Measurements from ENCODE around the gene LTBP4. TPM values are rescaled to one million over a fixed set of nuclear protein-coding genes. Genes with fewer than 3 reads are reported as not detected.

Gene LTBP4
- total and polyA plus RNA-seq, 2 of the 13 experiments (the other 11 are each of a cell fraction or from before 2014, with no cell fraction given), result 0.86 to 2.3 TPM

GRCh38 chr19:40603389-40604170 is 2.4 kb downstream of the LTBP4 start (continued):
- TF ChIP-seq, protein P1, sequence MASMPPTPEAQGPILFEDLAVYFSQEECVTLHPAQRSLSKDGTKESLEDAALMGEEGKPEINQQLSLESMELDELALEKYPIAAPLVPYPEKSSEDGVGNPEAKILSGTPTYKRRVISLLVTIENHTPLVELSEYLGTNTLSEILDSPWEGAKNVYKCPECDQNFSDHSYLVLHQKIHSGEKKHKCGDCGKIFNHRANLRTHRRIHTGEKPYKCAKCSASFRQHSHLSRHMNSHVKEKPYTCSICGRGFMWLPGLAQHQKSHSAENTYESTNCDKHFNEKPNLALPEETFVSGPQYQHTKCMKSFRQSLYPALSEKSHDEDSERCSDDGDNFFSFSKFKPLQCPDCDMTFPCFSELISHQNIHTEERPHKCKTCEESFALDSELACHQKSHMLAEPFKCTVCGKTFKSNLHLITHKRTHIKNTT (CRISPR knock-in tag; IDR thresholded peaks at IDR 0.05), result no peak
- peak in 1 of 2 experiments; percentile 47; a peak in 2 of 4 replicates for TF ChIP-seq REST (IDR thresholded peaks at IDR 0.05; ENCODE audit: borderline replicate concordance in 1 of 2, low read depth in 1 of 2, low read length in 2 of 2)
- no peak for TF ChIP-seq ZNF841 (CRISPR knock-in tag; IDR thresholded peaks at IDR 0.05; ENCODE audit: borderline replicate concordance)
- peak; percentile 79 for TF ChIP-seq MIER2 (CRISPR knock-in tag; IDR thresholded peaks at IDR 0.05)
- no peak for TF ChIP-seq SRSF9 (IDR thresholded peaks at IDR 0.05; ENCODE audit: borderline replicate concordance, insufficient read depth, low read depth, low read length, poor library complexity, severe bottlenecking)
- TF ChIP-seq ZNF557 (CRISPR knock-in tag; IDR thresholded peaks at IDR 0.05), result no peak
- TF ChIP-seq ZFP36L2 (CRISPR knock-in tag; IDR thresholded peaks at IDR 0.05), result no peak
- TF ChIP-seq SMYD3 (CRISPR knock-in tag; IDR thresholded peaks at IDR 0.05), result no peak; the same call in 1 of the 2 replicates
- no peak; the same call in 1 of the 2 replicates for TF ChIP-seq NFATC3 (CRISPR knock-in tag; IDR thresholded peaks at IDR 0.05)
- peak; percentile 89; the same call in 1 of the 2 replicates for TF ChIP-seq CBX5 (CRISPR knock-in tag; IDR thresholded peaks at IDR 0.05; ENCODE audit: borderline replicate concordance)
- TF ChIP-seq, protein P2, sequence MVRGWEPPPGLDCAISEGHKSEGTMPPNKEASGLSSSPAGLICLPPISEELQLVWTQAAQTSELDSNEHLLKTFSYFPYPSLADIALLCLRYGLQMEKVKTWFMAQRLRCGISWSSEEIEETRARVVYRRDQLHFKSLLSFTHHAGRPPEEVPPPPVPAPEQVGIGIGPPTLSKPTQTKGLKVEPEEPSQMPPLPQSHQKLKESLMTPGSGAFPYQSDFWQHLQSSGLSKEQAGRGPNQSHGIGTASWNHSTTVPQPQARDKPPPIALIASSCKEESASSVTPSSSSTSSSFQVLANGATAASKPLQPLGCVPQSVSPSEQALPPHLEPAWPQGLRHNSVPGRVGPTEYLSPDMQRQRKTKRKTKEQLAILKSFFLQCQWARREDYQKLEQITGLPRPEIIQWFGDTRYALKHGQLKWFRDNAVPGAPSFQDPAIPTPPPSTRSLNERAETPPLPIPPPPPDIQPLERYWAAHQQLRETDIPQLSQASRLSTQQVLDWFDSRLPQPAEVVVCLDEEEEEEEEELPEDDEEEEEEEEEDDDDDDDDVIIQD (CRISPR knock-in tag; IDR thresholded peaks at IDR 0.05; ENCODE audit: low read depth), result 0 out of 2 replicates have a peak, but pooled peaks have one; percentile 34
- TF ChIP-seq SAP130 (CRISPR knock-in tag; IDR thresholded peaks at IDR 0.05; ENCODE audit: low read depth), result peak; percentile 98
- TF ChIP-seq RAD21 (CRISPR knock-in tag; IDR thresholded peaks at IDR 0.05), result peak; percentile 45
- TF ChIP-seq IRF2 (CRISPR knock-in tag; IDR thresholded peaks at IDR 0.05), result peak; percentile 69; the same call in 1 of the 2 replicates
- TF ChIP-seq, protein P3, sequence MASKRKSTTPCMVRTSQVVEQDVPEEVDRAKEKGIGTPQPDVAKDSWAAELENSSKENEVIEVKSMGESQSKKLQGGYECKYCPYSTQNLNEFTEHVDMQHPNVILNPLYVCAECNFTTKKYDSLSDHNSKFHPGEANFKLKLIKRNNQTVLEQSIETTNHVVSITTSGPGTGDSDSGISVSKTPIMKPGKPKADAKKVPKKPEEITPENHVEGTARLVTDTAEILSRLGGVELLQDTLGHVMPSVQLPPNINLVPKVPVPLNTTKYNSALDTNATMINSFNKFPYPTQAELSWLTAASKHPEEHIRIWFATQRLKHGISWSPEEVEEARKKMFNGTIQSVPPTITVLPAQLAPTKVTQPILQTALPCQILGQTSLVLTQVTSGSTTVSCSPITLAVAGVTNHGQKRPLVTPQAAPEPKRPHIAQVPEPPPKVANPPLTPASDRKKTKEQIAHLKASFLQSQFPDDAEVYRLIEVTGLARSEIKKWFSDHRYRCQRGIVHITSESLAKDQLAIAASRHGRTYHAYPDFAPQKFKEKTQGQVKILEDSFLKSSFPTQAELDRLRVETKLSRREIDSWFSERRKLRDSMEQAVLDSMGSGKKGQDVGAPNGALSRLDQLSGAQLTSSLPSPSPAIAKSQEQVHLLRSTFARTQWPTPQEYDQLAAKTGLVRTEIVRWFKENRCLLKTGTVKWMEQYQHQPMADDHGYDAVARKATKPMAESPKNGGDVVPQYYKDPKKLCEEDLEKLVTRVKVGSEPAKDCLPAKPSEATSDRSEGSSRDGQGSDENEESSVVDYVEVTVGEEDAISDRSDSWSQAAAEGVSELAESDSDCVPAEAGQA (IDR thresholded peaks at IDR 0.05; ENCODE audit: low read depth), result no peak
- TF ChIP-seq, protein P3 (CRISPR knock-in tag; IDR thresholded peaks at IDR 0.05; ENCODE audit: borderline replicate concordance), result no peak

All from HepG2 (cell line).